DOHH2 (cell line): ENCODE data around the gene AIDA.

Experiments
- H3F3A ChIP-seq: fragments of 200-600 bp; sonication (generic), shearing (Covaris generic); 2 replicates; pipeline ENCODE4 v1.6.0; 2016; ENCODE audit warnings: antibody characterized with exemption, mild to moderate bottlenecking; ENCODE audit not compliant: control insufficient read depth, insufficient read depth
- H3K27ac ChIP-seq: fragments of 200-600 bp; sonication (generic); 2 replicates; pipeline ENCODE4 v1.5.1; 2014; ENCODE audit warnings: low read depth, mild to moderate bottlenecking, low read length, moderate library complexity
- H3K27me3 ChIP-seq: fragments of 200-600 bp; sonication (generic); 2 replicates; pipeline ENCODE4 v1.6.1; 2014; ENCODE audit warnings: mild to moderate bottlenecking, low read length, mixed read lengths; ENCODE audit not compliant: control insufficient read depth
- H3K36me3 ChIP-seq: fragments of 200-600 bp; sonication (generic); 2 replicates; pipeline ENCODE4 v1.6.1; 2014; ENCODE audit warnings: mild to moderate bottlenecking, low read length, moderate library complexity, mixed read lengths; ENCODE audit not compliant: control insufficient read depth
- H3K4me1 ChIP-seq: fragments of 200-600 bp; sonication (generic); 2 replicates; pipeline ENCODE4 v1.6.1; 2014; ENCODE audit warnings: mild to moderate bottlenecking, low read length, mixed read lengths; ENCODE audit not compliant: control insufficient read depth
- H3K4me2 ChIP-seq: fragments of 200-600 bp; sonication (generic); 2 replicates; pipeline ENCODE4 v1.6.0; 2014; ENCODE audit warnings: mild to moderate bottlenecking, low read length, moderate library complexity
- H3K4me3 ChIP-seq: fragments of 200-600 bp; sonication (generic); 2 replicates; pipeline ENCODE4 v1.5.1; 2014; ENCODE audit warnings: mild to moderate bottlenecking, low read length, mixed read lengths
- H3K79me2 ChIP-seq: fragments of 200-600 bp; sonication (generic); 2 replicates; pipeline ENCODE4 v1.6.1; 2014; ENCODE audit warnings: mild to moderate bottlenecking, low read length, mixed read lengths; ENCODE audit not compliant: control insufficient read depth
- H3K9me2 ChIP-seq: fragments of 200-600 bp; sonication (generic); replicated peaks from 2 replicates; pipeline ENCODE4 v1.6.1; 2014; ENCODE audit warnings: mild to moderate bottlenecking, low read length, mixed read lengths; ENCODE audit not compliant: control insufficient read depth
- H3K9me3 ChIP-seq: fragments of 200-600 bp; sonication (generic); 2 replicates; pipeline ENCODE4 v1.6.1; 2014; ENCODE audit warnings: antibody characterized with exemption, low read length, mixed read lengths; ENCODE audit not compliant: control insufficient read depth, insufficient read depth
- H4K20me1 ChIP-seq: fragments of 200-600 bp; sonication (generic); 2 replicates; pipeline ENCODE4 v1.6.0; 2014; ENCODE audit warnings: low read depth, mild to moderate bottlenecking, antibody characterized with exemption, low read length, moderate library complexity; ENCODE audit not compliant: control insufficient read depth, insufficient read depth
- CTCF ChIP-seq: fragments of 200-600 bp; sonication (generic); IDR thresholded peaks from one replicate; pipeline ENCODE4 v1.5.1; 2014; ENCODE audit warnings: antibody characterized with exemption, mild to moderate bottlenecking, low read depth, low read length; ENCODE audit not compliant: poor library complexity, severe bottlenecking
- EZH2phosphoT487 ChIP-seq: fragments of 200-600 bp; sonication (generic); IDR thresholded peaks from 2 replicates; pipeline ENCODE4 v1.6.1; 2017; ENCODE audit warnings: borderline replicate concordance, mild to moderate bottlenecking, antibody characterized with exemption, low read length, moderate library complexity, mixed read lengths

Gene AIDA

GRCh38 chr1:222757646-222758268 lies 45.5 kb upstream of the AIDA start:
- H3K4me1 ChIP-seq: no peaks in the 10 kb centered on the region
- H3F3A ChIP-seq: no peaks in the 10 kb centered on the region
- H3K27ac ChIP-seq: no peak overlapping the region
- no peaks in the 10 kb centered on the region for H3K9me2 ChIP-seq
- H3K9me3 ChIP-seq: no peaks in the 10 kb centered on the region
- no peaks in the 10 kb centered on the region for H3K36me3 ChIP-seq
- no peak overlapping the region for H3K4me3 ChIP-seq
- H3K79me2 ChIP-seq: no peaks in the 10 kb centered on the region
- TF ChIP-seq CTCF (no peak), EZH2phosphoT487 (no peak)
- no peaks in the 10 kb centered on the region for H3K27me3 ChIP-seq
- no peaks in the 10 kb centered on the region for H4K20me1 ChIP-seq
- H3K4me2 ChIP-seq: no peak overlapping the region

GRCh38 chr1:222754366-222755139 lies 42.3 kb upstream of the AIDA start:
- no peak overlapping the region for H3K27ac ChIP-seq
- H3K4me2 ChIP-seq: no peak overlapping the region

GRCh38 chr1:222751255-222751654 lies 39.0 kb upstream of the AIDA start:
- no peak overlapping the region for H3K4me3 ChIP-seq
- no peaks in the 10 kb centered on the region for H3K27me3 ChIP-seq
- no peaks in the 10 kb centered on the region for H4K20me1 ChIP-seq
- peaks cover 11% of the 10 kb centered on the region for H3K4me1 ChIP-seq
- no peaks in the 10 kb centered on the region for H3K9me3 ChIP-seq
- H3K4me2 ChIP-seq: no peak overlapping the region
- H3K27ac ChIP-seq: no peak overlapping the region
- H3K79me2 ChIP-seq: no peaks in the 10 kb centered on the region
- no peaks in the 10 kb centered on the region for H3K9me2 ChIP-seq
- no peaks in the 10 kb centered on the region for H3K36me3 ChIP-seq
- TF ChIP-seq EZH2phosphoT487: no peak
- no peak for TF ChIP-seq CTCF
- H3F3A ChIP-seq: no peaks in the 10 kb centered on the region

More at GRCh38 chr1:222754366-222755139, 42.3 kb upstream of the AIDA start:
- H3K9me2 ChIP-seq: no peaks in the 10 kb centered on the region
- H3F3A ChIP-seq: no peaks in the 10 kb centered on the region
- TF ChIP-seq EZH2phosphoT487 (no peak), CTCF (no peak)
- no peaks in the 10 kb centered on the region for H3K36me3 ChIP-seq
- peaks cover 11% of the 10 kb centered on the region for H3K4me1 ChIP-seq
- H3K27me3 ChIP-seq: no peaks in the 10 kb centered on the region
- H4K20me1 ChIP-seq: no peaks in the 10 kb centered on the region
- H3K9me3 ChIP-seq: no peaks in the 10 kb centered on the region
- no peak overlapping the region for H3K4me3 ChIP-seq
- no peaks in the 10 kb centered on the region for H3K79me2 ChIP-seq
